Measurements from ENCODE around the gene VIPR2. TPM values are rescaled to one million over a fixed set of nuclear protein-coding genes. Genes with fewer than 3 reads are reported as not detected.
A peak's percentile ranks its signal among the peaks of the same experiment; 100 is the strongest.

The VIPR2 gene
- total RNA-seq, 1 donor from 2014 or later, result 0.41 TPM

DNA sequence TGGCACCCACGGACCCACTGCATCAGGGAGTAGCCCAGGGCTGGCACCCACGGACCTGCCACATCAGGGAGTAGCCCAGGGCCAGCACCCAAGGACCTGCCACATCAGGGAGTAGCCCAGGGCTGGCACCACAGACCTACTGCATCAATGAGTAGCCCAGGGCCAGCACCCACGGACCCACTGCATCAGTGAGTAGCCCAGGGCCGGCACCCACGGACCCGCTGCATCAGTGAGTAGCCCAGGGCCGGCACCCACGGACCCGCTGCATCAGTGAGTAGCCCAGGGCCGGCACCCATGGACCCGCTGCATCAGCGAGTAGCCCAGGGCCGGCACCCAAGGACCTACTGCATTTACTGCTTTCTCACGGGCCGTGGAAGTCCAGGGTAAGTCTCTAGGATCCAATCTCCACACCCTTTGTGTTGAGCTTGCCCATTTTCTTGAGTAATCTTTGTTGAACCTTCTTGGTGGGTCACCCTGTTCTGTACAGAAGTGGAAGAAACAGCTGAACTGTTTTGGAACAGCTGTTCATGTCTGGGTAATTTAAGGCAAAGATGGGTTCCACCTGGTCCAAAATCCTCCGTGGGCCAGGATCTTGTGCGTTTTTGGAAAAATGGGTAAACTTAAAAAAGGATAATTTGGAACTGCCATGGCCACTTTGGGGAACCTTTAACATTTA lies 69.0 kb downstream of the VIPR2 start:
- no peak for FAIRE-seq
- DNase-seq (ENCODE audit: low spot score in 2 of 2), result no peak

- no peak for DNase-seq (ENCODE audit: low spot score in 2 of 2)
- FAIRE-seq, result no peak
These were observed 73.4 kb downstream of the VIPR2 start for GRCh38 chr7:159071260-159071659.

DNA sequence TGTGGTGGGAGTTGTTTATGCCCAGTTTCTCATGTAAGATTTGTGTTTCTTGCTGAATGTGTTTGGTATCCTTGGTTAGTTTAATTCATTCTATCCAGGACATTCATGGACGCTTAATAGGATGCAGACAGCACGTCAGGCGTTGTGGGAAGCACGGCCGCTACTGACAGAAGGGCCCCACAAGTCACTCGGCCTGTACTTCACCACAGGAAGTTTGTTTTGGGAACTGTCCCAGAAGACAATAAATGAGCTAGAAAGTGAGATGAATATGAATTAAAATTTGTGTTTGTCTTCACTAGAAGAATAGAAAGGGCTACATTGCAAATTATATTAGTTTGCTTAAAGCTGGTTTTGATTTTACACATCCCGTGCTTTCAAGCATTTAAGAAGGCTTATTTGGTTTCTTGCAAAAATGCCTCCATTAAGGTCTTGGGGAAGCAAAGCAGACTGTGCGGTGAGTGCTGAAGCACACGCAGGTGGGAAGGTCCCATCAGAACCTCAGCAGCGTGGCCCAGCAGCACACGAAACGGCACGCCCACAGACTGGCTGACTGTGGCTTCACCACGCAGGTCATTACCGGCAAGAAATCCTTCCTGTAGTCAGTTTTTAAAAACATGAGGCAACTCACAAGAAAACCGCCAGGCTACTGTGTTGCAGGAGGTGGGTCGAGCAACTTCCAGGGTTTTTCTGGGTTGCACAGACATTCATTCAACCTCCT lies 74.1 kb downstream of the VIPR2 start:
- DNase-seq (ENCODE audit: low spot score in 2 of 2), result no peak
- no peak for FAIRE-seq

- FAIRE-seq (no peak), DNase-seq (ENCODE audit: low spot score in 2 of 2) (no peak)
These were observed 75.7 kb downstream of the VIPR2 start for GRCh38 chr7:159068893-159069448.

DNA sequence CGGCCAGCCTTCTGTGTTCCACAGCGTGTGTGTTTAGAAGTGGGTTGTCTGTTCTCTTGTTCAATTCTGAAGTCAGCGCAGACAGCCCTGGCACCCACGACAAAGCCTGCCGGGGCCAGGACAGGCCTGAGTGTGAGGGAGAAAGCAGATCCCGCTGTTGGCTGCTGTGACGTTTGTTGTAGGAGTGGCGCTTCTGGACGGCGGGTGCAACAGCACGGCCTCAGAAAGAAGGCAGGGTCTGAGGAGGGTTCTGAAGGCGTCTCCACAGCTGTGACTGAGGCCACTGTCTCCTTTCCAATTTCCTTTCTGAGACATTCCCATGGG lies 76.2 kb downstream of the VIPR2 start:
- DNase-seq (ENCODE audit: low spot score in 2 of 2) (peak in 1 of 2 donors; percentile 56), FAIRE-seq (no peak)

DNA sequence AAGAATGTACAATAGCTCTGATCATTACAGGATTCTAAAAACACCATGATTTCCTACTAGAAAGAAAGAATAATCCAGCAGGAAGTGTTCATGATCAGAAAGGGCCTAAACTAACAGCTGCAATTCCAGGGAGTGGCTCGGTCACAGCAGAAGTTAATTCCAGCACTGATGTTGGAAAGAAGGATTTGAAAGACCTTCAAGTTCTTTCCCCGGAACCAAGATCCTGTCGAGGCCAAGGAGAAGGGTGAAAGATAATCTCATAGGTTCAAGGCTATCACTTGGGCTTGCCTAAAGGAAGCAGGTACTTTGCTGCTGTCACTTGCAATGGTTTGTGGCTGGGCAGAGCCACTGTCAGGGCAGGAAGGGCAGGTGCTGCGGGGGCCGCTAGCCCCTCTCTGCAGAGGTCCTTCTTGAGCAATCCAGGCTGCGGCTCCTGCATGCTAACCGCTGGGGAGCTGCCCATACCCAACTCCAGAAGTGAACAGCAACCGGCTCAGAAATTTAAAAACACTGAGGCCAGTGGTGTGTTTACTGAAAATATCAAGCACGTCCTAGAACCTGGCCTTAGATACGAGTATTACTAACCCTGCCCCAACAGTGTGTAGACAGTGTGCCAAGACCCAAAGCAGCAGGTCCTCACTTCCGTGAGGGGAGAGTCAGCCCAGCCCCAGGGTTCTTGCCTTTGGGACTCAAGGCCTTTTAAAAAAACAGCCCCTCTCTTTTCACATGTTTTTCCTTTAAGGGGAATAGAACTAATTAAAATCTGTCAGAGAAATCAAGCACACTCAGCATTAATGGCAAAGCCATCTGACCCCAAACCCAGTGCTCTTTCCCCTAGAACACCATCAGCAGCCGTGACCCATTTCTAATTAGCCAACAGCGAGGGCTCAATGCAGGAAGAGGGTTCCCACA lies 76.8 kb downstream of the VIPR2 start:
- FAIRE-seq, result no peak
- DNase-seq (ENCODE audit: low spot score in 2 of 2), result no peak

GRCh38 chr7:159066816-159067575 lies 77.7 kb downstream of the VIPR2 start:
- FAIRE-seq (no peak), DNase-seq (ENCODE audit: low spot score in 2 of 2) (no peak)

DNA sequence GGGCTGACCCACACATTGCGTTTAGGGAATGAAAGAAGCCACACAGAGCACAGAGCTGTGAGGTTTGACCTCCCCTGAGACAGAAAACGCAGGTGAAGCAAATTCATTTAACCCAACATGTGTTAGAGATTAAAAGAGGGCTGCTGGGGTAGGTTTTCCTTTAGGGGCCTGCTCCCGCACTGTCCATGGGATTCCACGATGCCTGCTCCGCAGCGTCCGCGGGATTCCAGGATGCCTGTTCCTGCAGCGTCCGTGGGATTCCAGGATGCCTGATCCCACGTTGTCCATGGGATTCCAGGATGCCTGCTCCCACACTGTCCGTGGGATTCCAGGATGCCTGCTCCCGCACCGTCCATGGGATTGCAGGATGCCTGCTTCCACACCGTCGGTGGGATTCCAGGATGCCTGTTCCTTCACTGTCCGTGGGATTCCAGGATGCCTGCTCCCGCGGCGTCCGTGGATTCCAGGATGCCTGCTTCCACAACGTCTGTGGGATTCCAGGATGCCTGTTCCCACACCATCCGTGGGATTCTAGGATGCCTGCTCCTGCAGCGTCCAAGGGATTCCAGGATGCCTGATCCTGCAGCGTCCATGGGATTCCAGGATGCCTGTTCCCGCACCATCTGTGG lies 78.7 kb downstream of the VIPR2 start:
- DNase-seq (ENCODE audit: low spot score in 2 of 2), result no peak
- FAIRE-seq, result no peak

DNA sequence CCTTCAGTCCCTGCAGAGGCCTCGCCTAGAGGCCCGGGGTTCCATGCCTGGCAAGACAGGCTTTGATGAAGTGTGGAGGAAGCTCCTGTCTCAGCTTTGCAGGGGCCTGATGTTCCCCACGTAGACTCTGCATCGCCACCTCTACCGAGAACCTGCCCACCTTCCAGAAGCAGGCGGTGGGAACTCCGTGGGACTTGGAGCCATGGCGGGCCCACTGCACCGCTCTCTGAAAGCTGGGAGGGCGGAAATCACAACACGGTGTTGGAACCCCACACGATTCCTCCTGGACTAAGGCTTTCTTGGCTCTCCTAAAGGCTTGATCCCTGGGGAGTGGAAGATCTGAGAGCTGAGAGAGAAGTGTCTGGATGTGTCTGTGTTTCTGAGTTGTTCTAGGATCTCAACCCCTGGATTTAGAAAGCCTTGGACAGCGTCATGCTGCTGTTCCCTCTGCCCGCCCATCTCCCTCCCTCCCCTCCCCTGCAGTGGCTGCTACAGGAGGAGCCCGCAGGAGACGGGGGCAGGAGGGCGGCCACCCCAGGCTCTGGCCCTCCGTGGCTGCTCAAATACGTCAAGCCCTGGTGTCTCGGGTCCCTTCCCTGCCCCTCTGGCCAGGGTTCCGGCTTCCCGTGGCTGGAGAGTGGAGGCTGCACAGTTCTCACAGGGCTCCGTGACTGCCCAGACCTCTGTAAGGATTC lies 79.7 kb downstream of the VIPR2 start:
- no peak for FAIRE-seq

GRCh38 chr7:159064121-159064815 lies 80.4 kb downstream of the VIPR2 start:
- FAIRE-seq (no peak), DNase-seq (ENCODE audit: low spot score in 2 of 2) (no peak)

More for the DNA sequence above, 79.7 kb downstream of the VIPR2 start:
- no peak for DNase-seq (ENCODE audit: low spot score in 2 of 2)

- no peak for FAIRE-seq
- no peak for DNase-seq (ENCODE audit: low spot score in 2 of 2)
These were observed 81.4 kb downstream of the VIPR2 start for GRCh38 chr7:159063046-159063840.

GRCh38 chr7:159062569-159062968 lies 82.1 kb downstream of the VIPR2 start:
- DNase-seq (ENCODE audit: low spot score in 2 of 2) (no peak), FAIRE-seq (no peak)

- FAIRE-seq (no peak), DNase-seq (ENCODE audit: low spot score in 2 of 2) (no peak)
These were observed 82.9 kb downstream of the VIPR2 start for GRCh38 chr7:159061674-159062212.

DNA sequence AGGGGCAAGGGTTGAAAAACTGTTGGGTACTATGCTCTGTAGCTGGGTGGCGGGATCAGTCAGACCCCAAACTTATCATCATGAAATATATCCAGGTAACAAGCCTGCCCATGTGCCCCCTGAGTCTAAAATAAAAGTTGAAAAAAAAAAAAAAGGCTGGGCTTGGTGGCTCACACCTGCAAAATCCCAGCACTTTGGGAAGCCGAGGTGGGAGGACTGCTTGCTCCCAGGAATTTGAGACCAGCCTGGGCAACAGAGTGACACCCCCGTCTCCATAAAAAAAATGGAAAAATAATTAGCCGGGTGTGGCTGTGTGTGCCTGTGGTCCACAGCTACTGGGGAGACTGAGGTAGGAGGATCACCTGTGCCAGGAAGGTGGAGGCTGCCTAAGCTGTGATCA lies 83.5 kb downstream of the VIPR2 start:
- FAIRE-seq (no peak), DNase-seq (ENCODE audit: low spot score in 2 of 2) (no peak)

- no peak for FAIRE-seq
- DNase-seq (ENCODE audit: low spot score in 2 of 2), result no peak
These were observed 84.2 kb downstream of the VIPR2 start for GRCh38 chr7:159060440-159060839.

DNA sequence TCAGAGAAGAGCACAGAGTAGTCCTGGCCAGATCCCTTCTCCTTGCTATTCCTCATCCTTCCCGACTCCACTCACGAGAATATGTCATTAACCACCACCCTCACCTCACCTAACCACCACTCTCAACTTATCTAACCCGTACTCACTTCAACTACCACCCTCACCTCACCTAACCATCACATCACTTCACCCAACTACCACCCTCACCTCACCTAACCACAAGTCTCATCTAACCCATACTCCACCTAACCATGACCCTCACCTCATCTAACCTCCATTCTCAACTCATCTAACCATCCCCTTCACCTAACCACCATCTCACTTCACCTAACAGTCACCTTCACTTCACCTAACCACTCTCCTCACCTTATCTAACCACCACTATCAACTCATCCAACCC lies 85.0 kb downstream of the VIPR2 start:
- DNase-seq (ENCODE audit: low spot score in 2 of 2) (no peak), FAIRE-seq (no peak)

GRCh38 chr7:159057647-159058046 lies 87.0 kb downstream of the VIPR2 start:
- no peak for FAIRE-seq
- no peak for DNase-seq (ENCODE audit: low spot score in 2 of 2)

DNA sequence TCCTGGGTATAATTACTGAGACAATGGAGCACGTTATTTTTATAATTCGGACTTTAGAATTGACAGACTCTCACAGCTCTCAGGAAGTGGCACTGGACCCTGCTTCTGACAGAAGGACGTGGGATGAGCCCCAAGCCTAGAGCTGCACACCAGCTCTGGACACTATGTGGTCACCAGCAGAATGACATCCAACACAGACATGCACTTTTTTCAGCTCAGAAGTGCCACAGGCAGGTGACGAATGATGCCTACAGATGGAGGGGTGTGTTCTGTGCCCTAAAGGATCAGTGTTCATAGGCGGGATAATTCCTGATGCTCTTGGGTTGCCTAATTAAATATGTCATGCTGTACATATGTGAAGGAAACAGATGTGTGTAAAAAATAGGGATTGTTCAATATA lies 87.9 kb downstream of the VIPR2 start:
- DNase-seq (ENCODE audit: low spot score in 2 of 2) (no peak), FAIRE-seq (no peak)

Data from frontal cortex (tissue), 4 donors.